Esophagus squamous epithelium (tissue), 5 donors: ENCODE results near the gene COL18A1. TPM values are rescaled to one million over a fixed set of nuclear protein-coding genes. Genes with fewer than 3 reads are reported as not detected.
"Not testable (repeated sequence)": the region's sequence is repeated elsewhere in the genome, so short reads cannot be mapped to it uniquely, and the experiment has no call there.

Source experiments
- DNase-seq: peaks from one replicate; lab custom pipeline; 2025; lab: John Stamatoyannopoulos, UW
- H3K27ac ChIP-seq, 4 donors: fragments of 200-600 bp; sonication (generic); one replicate each; pipeline ENCODE4 v1.5.1; 2016 to 2019; ENCODE audit warnings: mild to moderate bottlenecking in 1 of 4
- H3K27me3 ChIP-seq, 4 donors: fragments of 200-600 bp; sonication (generic); 1 replicate in 3 of 4; 2 replicates in 1 of 4; pipeline versions ENCODE4 v1.5.1 to v1.6.0; 2017 to 2021; ENCODE audit warnings: antibody characterized with exemption in 1 of 4
- H3K36me3 ChIP-seq, 3 donors: fragments of 200-600 bp; sonication (generic); one replicate each; pipeline ENCODE4 v1.5.1; 2016 to 2019
- H3K4me1 ChIP-seq, 3 donors: fragments of 200-600 bp; sonication (generic); one replicate each; pipeline ENCODE4 v1.5.1; 2017 to 2019
- H3K4me3 ChIP-seq, 4 donors: fragments of 200-600 bp; sonication (generic); 1 replicate in 3 of 4; 2 replicates in 1 of 4; pipeline ENCODE4 v1.5.1; 2016 to 2019; ENCODE audit warnings: mild to moderate bottlenecking in 2 of 4, moderate library complexity in 1 of 4
- H3K9me3 ChIP-seq, 3 donors: fragments of 200-600 bp; sonication (generic); one replicate each; pipeline ENCODE4 v1.5.1; 2016 to 2019
- POLR2A ChIP-seq, 4 donors: fragments of 450-650 bp; IDR thresholded peaks; one replicate each; pipeline ENCODE4 v1.6.1; 2017; ENCODE audit warnings: antibody characterized with exemption in 4 of 4, mild to moderate bottlenecking in 4 of 4, moderate library complexity in 3 of 4
- WGBS, 2 donors: methylation state at CpG; one replicate each; pipeline ENCODE4 v1.1.5; 2018; 5-methylcytosine and 5-hydroxymethylcytosine counted together
- intact Hi-C: fragments of 100-400 bp; cut with DNase I; formaldehyde crosslinking; loops from one replicate; pipeline ENCODE4 v1.15.0; 2022
- total RNA-seq, 4 donors: library from RNA; depleted of rRNA; stranded (reverse); fragments of >200 nt; gene quantifications; one replicate each; pipeline ENCODE4 v1.1.0, GENCODE V29; 2016
- TF ChIP-seq, protein P1 (sequence below), 6 experiments: fragments of 450-650 bp in 4 of 6; fragments of 200-600 bp in 2 of 6; sonication (generic) in 2 of 6; IDR thresholded peaks; one replicate each; pipeline ENCODE4 v1.5.1; 2016 to 2019; ENCODE audit warnings: antibody characterized with exemption in 6 of 6, mild to moderate bottlenecking in 4 of 6, moderate library complexity in 4 of 6
- donor health status: DM: yes; HTN: yes; CAD: no.

The COL18A1 gene
- total RNA-seq, 4 donors from 2014 or later, result 38.9 to 69.0 (median 52.5) TPM

DNA sequence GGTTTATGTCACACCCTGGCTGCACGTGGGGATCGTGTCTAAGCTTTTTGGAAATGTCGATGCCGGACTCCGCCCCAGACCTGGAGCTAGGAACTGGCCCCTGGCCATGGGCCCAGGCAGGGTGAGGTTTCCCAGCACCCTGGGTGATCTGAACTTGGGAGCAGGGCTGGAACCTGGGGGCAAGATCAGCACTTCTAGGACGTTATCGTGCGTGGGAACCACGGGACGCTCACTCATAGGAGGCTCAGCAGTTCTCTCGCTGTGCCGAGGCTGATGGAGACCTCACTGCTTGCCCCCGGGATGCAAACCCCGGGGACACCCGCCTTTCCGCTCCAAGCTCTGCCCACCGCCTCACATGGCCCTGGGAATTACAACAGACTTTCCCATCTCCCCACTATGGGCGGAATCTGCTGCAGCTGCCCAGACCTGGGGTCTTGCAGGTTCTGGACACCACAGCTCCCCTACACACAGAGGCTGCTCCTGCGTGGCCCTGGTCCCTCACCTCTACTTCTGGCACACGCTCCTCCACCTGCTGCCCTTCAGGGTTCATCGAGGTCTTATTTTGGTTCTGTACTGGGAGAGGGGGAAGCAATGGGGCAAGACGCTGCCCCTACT lies 35.9 kb downstream of the COL18A1 start:
- intact Hi-C loops, result loop anchor here (5.0 kb wide), 1 partner anchor 299 kb away; no protein-coding TSS in a partner anchor
- TF ChIP-seq, protein P1, sequence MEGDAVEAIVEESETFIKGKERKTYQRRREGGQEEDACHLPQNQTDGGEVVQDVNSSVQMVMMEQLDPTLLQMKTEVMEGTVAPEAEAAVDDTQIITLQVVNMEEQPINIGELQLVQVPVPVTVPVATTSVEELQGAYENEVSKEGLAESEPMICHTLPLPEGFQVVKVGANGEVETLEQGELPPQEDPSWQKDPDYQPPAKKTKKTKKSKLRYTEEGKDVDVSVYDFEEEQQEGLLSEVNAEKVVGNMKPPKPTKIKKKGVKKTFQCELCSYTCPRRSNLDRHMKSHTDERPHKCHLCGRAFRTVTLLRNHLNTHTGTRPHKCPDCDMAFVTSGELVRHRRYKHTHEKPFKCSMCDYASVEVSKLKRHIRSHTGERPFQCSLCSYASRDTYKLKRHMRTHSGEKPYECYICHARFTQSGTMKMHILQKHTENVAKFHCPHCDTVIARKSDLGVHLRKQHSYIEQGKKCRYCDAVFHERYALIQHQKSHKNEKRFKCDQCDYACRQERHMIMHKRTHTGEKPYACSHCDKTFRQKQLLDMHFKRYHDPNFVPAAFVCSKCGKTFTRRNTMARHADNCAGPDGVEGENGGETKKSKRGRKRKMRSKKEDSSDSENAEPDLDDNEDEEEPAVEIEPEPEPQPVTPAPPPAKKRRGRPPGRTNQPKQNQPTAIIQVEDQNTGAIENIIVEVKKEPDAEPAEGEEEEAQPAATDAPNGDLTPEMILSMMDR (IDR thresholded peaks at IDR 0.05), result no peak
- no peak for TF ChIP-seq POLR2A (IDR thresholded peaks at IDR 0.05)

DNA sequence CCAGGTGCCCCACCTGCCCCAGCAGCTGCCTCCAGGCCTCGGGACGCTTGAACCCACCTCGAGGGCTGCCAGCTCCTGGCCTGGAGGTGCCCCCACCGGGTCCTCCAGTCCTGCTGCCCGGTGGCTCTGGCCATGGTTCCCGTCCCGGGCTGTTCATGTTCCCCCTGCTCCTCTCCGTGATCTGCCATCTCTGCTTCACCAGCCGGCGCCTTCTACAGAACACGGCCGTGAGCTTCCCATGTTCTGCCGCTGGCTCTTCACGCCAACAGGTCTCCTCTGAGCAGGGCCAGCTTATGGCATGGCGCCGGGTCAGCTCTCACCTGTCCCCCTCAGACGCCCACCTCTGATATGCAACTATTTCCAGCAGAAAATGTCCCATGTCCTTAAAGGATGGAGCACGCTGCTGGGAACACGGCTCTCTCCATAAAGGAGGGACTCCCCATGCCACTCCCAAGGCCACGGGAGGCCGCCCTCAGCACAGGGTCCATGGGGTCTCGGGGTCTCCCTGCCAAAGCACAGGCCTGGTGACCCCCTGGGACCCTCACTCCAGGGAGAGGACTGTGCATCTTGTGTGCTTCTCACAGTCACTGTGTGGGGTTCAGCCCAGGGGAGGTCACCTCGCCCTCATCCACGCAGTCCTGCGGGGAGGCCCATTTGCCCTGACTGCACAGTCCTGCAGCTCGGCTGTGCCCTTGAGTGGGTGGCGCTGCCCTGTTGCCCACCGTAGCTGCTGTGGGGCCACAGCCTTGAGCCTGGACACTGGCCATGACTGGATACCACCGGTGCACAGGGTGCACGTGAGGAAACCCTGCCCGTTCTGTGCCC lies 36.7 kb downstream of the COL18A1 start:
- H3K4me1 ChIP-seq, result peaks cover 5 to 29% (median 17%) of the 10 kb centered on the region in 3 donors
- H3K27me3 ChIP-seq, result peaks cover 0 to 5% (median 0%) of the 10 kb centered on the region in 4 donors
- H3K9me3 ChIP-seq, result no peaks in the 10 kb centered on the region
- H3K27ac ChIP-seq, result no peak overlapping the region
- no peak overlapping the region for H3K4me3 ChIP-seq
- no peaks in the 10 kb centered on the region for H3K36me3 ChIP-seq
- no peak for DNase-seq
- intact Hi-C loops, result loop anchor here (5.0 kb wide), 1 partner anchor 299 kb away; no protein-coding TSS in a partner anchor
- TF ChIP-seq POLR2A (IDR thresholded peaks at IDR 0.05), result no peak
- TF ChIP-seq, protein P1 (IDR thresholded peaks at IDR 0.05), result no peak
- 90 to 95% methylated on average over 6 to 27 of the region's 31 CpGs for WGBS, 2 donors

More for the DNA sequence above, 35.9 kb downstream of the COL18A1 start:
- 87% methylated on average over 14 of the region's 22 CpGs; no CpG with 5 or more reads in 1 of the 2 donors for WGBS, 2 donors
- Histone ChIP-seq H3K4me3 (no peak overlapping the region), H3K36me3 (no peaks in the 10 kb centered on the region), H3K9me3 (no peaks in the 10 kb centered on the region), H3K4me1 (peaks cover 10 to 37% (median 17%) of the 10 kb centered on the region in 3 donors), H3K27ac (no peak overlapping the region), H3K27me3 (peaks cover 0 to 5% (median 0%) of the 10 kb centered on the region in 4 donors)
- no peak for DNase-seq

DNA sequence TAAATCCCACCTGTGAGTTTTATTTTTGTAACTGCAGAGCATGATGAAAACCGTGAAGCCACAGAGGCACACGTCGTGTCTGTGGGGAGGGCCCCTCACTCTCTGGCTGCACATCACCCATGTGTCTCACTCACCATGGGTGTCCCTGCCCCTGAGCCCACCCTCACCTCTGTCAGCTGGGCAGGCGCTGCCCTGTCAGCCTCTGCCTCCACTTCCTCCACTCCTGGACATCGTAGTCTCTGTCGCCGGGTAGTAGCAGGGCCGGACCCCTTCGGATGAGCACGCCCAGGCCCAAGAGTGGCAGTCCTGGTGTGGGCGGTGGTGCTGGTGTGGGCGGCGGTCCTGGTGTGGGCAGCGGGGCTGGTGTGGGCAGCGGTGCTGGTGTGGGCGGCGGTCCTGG lies 37.3 kb downstream of the COL18A1 start:
- Histone ChIP-seq H3K9me3 (no peaks in the 10 kb centered on the region), H3K36me3 (no peaks in the 10 kb centered on the region), H3K4me1 (peaks cover 5 to 27% (median 17%) of the 10 kb centered on the region in 3 donors), H3K27me3 (peaks cover 0 to 8% (median 0%) of the 10 kb centered on the region in 4 donors), H3K4me3 (no peak overlapping the region), H3K27ac (no peak overlapping the region)
- DNase-seq, result no peak
- intact Hi-C loops, result loop anchor here (5.0 kb wide), 1 partner anchor 300 kb away; no protein-coding TSS in a partner anchor
- no peak for TF ChIP-seq POLR2A (IDR thresholded peaks at IDR 0.05)
- TF ChIP-seq, protein P1 (IDR thresholded peaks at IDR 0.05), result no peak
- WGBS, 2 donors, result 90 to 91% methylated on average over 4 to 5 of the region's 17 CpGs

DNA sequence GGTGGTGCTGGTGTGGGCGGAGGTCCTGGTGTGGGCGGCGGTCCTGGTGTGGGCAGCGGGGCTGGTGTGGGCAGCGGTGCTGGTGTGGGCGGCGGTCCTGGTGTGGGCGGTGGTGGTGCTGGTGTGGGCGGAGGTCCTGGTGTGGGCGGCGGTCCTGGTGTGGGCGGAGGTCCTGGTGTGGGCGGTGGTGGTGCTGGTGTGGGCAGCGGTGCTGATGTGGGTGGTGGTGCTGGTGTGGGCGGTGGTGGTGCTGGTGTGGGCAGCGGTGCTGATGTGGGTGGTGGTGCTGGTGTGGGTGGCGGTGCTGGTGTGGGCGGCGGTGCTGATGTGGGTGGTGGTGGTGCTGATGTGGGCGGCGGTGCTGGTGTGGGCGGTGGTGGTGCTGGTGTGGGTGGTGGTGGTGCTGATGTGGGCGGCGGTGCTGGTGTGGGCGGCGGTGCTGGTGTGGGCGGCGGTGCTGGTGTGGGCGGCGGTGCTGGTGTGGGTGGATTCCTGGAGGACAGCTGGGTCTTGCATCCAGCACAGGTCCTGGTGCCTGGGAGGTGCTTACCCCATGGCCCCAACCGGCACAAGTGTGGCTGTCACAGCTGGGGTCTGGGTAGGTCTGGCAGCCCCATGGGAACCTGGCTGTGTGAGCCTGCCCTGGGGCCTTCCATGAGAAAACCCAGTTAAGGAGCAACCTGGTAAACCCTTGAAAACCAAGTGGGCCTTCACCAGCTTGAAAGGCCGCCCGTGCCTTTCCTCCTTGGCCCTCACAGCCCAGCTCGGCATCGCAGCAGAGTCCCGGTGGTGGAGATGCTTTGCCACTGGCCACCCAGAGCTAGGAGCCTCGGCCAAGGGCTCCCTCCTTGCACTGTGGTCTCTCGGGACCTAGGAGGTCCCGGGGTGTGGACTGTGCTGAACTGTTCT lies 38.0 kb downstream of the COL18A1 start:
- DNase-seq, H3K27me3 ChIP-seq, H3K36me3 ChIP-seq, H3K27ac ChIP-seq, H3K9me3 ChIP-seq, H3K4me3 ChIP-seq: not testable (repeated sequence)
- 84 to 88% methylated on average over 10 to 23 of the region's 39 CpGs for WGBS, 2 donors
- peaks cover 5 to 33% (median 21%) of the 10 kb centered on the region in 3 donors for H3K4me1 ChIP-seq
- intact Hi-C loops, result loop anchor here (5.0 kb wide), 1 partner anchor 301 kb away; no protein-coding TSS in a partner anchor

DNA sequence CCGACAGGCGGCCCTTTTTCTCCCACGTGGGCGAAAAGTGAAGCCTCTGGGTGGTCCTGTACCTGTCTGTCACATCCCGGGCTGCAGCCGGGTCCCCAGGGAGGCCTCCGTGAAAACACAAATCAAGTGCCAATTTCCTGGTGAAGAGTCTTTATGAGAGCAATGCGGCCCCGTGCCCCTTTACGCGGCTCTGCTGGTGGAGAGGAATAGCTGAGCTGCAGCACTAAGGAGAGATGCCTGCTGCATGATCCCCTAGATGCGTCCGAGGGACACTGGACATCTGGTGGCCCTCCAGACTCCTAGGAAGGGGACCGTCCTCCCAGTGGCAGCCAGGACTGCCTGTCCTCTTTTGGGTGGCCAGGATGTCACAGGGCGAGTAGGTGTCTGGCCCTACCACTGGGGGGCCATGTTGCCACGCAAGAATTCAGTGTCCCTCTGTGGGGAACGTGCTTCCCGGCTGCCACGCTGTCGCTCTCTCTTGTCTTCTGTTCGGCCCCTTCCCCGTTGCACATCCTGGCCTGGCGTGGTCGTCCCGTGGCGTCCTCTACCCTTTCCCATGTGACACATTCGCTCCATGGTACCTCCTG lies 38.7 kb downstream of the COL18A1 start:
- intact Hi-C loops, result loop anchor here (5.0 kb wide), 1 partner anchor 301 kb away; no protein-coding TSS in a partner anchor
- peaks cover 0 to 15% (median 0%) of the 10 kb centered on the region in 4 donors for H3K27me3 ChIP-seq
- WGBS, 2 donors, result 91 to 94% methylated on average over 8 to 12 of the region's 27 CpGs
- no peak for DNase-seq
- peaks cover 5 to 35% (median 20%) of the 10 kb centered on the region in 3 donors for H3K4me1 ChIP-seq
- TF ChIP-seq, protein P1 (IDR thresholded peaks at IDR 0.05), result no peak
- no peak for TF ChIP-seq POLR2A (IDR thresholded peaks at IDR 0.05)
- H3K36me3 ChIP-seq, result no peaks in the 10 kb centered on the region
- H3K9me3 ChIP-seq, result no peaks in the 10 kb centered on the region
- no peak overlapping the region for H3K4me3 ChIP-seq
- H3K27ac ChIP-seq, result no peak overlapping the region
